AG04449 (cell line): Measurements from ENCODE around the gene VASN.
A peak's percentile ranks its signal among the peaks of the same experiment; 100 is the strongest.
"Not testable (repeated sequence)": the region's sequence is repeated elsewhere in the genome, so short reads cannot be mapped to it uniquely, and the experiment has no call there.

Source experiments
- CTCF ChIA-PET: fragments of 350-600 bp; formaldehyde crosslinking; extraction: SDS; loops from one replicate; lab custom pipeline; 2021; ENCODE audit warnings: antibody characterized with exemption; lab: Yijun Ruan, JAX
- POLR2A ChIA-PET: fragments of 400-600, 350-600 bp; formaldehyde crosslinking; extraction: SDS; loops from one replicate; lab custom pipeline; 2020; ENCODE audit warnings: antibody characterized with exemption, inconsistent platforms; lab: Yijun Ruan, JAX
- DNase-seq: peaks from one replicate; pipeline ENCODE4 v3.0.0-alpha.2; 2010; ENCODE audit warnings: low read depth, low spot score
- H3K4me3 ChIP-seq: 2 replicates; pipeline ENCODE4 v1.5.1; 2011; ENCODE audit warnings: low read depth, mild to moderate bottlenecking, control low read depth, low read length
- TF ChIP-seq, protein P1 (sequence below): IDR thresholded peaks from one replicate; pipeline ENCODE4 v1.5.1; 2011; ENCODE audit warnings: mild to moderate bottlenecking, moderate library complexity, low read length, control low read depth, inconsistent platforms; ENCODE audit not compliant: insufficient read depth; ENCODE audit errors: missing control alignments

Gene VASN

DNA sequence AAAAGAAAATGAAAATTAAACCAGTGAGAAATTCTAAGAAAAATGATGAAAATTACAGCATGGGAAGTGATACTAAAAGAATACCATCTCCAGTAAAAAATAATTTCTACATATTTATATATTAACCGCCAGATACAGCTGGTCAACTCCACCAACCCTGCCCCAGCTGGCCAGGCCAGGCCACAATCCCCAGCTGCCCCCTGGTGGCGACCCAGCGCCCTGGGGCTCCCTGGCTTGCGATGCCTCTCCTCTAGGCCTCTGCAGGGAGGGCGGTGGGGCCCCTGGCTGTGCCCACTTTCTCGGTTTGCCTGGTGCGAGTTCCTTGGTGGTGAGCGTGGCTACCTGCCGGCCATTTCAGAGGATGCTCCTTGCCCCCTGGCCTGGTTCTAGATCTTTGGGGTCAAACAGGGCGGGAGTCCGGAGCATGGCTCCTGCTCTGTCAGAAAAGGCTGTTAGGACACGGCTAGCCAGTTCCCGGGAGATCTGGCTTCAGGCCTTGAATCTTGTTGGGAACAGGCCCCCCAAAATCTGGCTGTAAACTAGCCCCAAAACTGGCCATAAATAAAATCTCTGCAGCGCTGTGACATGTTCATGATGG is 41.3 kb upstream of the VASN start:
- H3K4me3 ChIP-seq = no peak overlapping the region
- no peak for DNase-seq
- CTCF ChIA-PET = interaction anchor here (0.7 to 10.5 kb wide), 20 partner anchors 8 to 347 kb away, joined by 3 to 104 read pairs (median 6); partner anchors contain the start of genes PAM16 and TFAP4
- TF ChIP-seq, protein P1, sequence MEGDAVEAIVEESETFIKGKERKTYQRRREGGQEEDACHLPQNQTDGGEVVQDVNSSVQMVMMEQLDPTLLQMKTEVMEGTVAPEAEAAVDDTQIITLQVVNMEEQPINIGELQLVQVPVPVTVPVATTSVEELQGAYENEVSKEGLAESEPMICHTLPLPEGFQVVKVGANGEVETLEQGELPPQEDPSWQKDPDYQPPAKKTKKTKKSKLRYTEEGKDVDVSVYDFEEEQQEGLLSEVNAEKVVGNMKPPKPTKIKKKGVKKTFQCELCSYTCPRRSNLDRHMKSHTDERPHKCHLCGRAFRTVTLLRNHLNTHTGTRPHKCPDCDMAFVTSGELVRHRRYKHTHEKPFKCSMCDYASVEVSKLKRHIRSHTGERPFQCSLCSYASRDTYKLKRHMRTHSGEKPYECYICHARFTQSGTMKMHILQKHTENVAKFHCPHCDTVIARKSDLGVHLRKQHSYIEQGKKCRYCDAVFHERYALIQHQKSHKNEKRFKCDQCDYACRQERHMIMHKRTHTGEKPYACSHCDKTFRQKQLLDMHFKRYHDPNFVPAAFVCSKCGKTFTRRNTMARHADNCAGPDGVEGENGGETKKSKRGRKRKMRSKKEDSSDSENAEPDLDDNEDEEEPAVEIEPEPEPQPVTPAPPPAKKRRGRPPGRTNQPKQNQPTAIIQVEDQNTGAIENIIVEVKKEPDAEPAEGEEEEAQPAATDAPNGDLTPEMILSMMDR = peak; percentile 96
- POLR2A ChIA-PET = interaction anchor here (0.9 kb wide), 1 partner anchor 40 kb away, joined by 3 read pairs; no protein-coding TSS in a partner anchor

GRCh38 chr16:4332083-4332482 is 39.6 kb upstream of the VASN start:
- H3K4me3 ChIP-seq = no peak overlapping the region
- ChIA-PET CTCF (interaction anchor here (0.7 to 10.5 kb wide), 15 partner anchors 9 to 349 kb away, joined by 3 to 104 read pairs (median 13); partner anchors contain the start of gene PAM16), POLR2A (no interaction called here)
- TF ChIP-seq, protein P1 = no peak
- DNase-seq = no peak

- H3K4me3 ChIP-seq = no peak overlapping the region
- ChIA-PET CTCF (interaction anchor here (0.7 to 10.5 kb wide), 13 partner anchors 8 to 133 kb away, joined by 3 to 104 read pairs (median 13); partner anchors contain the start of genes GLIS2 and PAM16), POLR2A (interaction anchor here (1.1 kb wide), 1 partner anchor 60 kb away, joined by 3 read pairs; the partner anchor contains the start of gene TFAP4)
- no peak for DNase-seq
- TF ChIP-seq, protein P1 = no peak
Observed at GRCh38 chr16:4332623-4333307, 38.9 kb upstream of the VASN start.

GRCh38 chr16:4333308-4333638 is 38.4 kb upstream of the VASN start:
- TF ChIP-seq, protein P1 = no peak
- ChIA-PET POLR2A (interaction anchor here (1.1 kb wide), 1 partner anchor 60 kb away, joined by 3 read pairs; the partner anchor contains the start of gene TFAP4), CTCF (interaction anchor here (0.9 to 10.5 kb wide), 10 partner anchors 8 to 80 kb away, joined by 3 to 104 read pairs (median 18); partner anchors contain the start of genes GLIS2 and PAM16)
- no peak for DNase-seq
- no peak overlapping the region for H3K4me3 ChIP-seq

DNA sequence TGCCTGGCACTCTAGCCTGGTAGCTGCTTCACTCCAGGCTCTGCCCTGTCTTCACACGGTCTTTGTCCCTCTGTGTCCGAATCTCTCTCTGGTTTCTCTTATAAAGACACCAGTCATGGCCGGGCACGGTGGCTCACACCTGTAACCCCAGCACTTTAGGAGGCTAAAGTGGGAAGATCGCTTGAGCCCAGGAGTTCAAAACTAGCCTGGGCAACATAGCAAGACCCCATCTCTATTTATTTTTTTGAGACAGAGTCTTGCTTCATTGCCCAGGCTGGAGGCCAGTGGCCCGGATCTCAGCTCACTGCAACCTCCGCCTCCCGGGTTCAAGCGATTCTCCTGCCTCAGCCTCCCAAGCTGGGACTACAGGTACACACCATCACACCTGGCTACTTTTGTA is 37.9 kb upstream of the VASN start:
- H3K4me3 ChIP-seq = not testable (repeated sequence)
- CTCF ChIA-PET = interaction anchor here (0.9 to 10.5 kb wide), 6 partner anchors 7 to 80 kb away, joined by 3 to 104 read pairs (median 40); partner anchors contain the start of genes GLIS2 and PAM16

DNA sequence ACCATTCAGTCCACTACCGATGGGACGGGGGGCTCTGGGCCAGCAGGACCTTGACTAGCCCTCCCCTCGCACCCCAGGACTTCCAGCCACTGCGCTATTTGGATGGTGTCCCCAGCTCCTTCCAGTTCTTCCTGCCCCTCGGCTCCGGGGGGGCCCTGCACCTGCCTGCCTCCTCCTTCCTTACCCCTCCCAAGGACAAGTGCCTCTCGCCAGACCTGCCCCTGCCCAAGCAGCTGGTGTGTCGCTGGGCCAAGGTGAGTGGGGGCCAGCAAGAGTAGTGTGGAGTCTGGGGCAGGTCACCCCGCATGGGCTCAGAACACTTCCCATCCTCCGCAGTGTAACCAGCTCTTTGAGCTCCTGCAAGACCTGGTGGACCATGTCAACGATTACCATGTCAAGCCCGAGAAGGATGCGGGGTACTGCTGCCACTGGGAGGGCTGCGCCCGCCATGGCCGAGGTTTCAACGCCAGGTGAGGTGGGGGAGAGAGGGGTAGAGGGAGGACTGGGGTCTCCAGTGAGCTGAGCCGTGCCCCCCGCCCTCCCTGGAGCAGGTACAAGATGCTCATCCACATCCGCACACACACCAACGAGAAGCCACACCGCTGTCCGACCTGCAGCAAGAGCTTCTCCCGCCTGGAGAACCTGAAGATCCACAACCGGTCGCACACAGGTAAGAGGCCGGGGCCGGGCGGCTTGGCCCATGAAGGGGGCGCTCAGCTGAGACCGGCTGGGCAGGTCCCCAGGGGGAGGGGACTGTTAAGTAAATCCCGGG is 36.7 kb upstream of the VASN start:
- H3K4me3 ChIP-seq = no peak overlapping the region
- ChIA-PET POLR2A (no interaction called here), CTCF (interaction anchor here (1.1 to 10.5 kb wide), 5 partner anchors 15 to 67 kb away, joined by 4 to 104 read pairs (median 9); partner anchors contain the start of genes GLIS2 and PAM16)
- DNase-seq = no peak
- TF ChIP-seq, protein P1 = no peak

More for the DNA sequence above, 37.9 kb upstream of the VASN start:
- POLR2A ChIA-PET, DNase-seq: not testable (repeated sequence)
